HG03571 (cell line): ENCODE results near the gene OR3A2.
"Not testable (repeated sequence)": the region's sequence is repeated elsewhere in the genome, so short reads cannot be mapped to it uniquely, and the experiment has no call there.

Experiments used
- ATAC-seq: cut with Tn5 transposase; IDR thresholded peaks from one replicate; pipeline ENCODE4 v1.9.1; 2021; ENCODE audit not compliant: unreplicated experiment

Gene OR3A2

GRCh38 chr17:3295632-3296031 is 90.5 kb downstream of the OR3A2 start:
- ATAC-seq: no peak

DNA sequence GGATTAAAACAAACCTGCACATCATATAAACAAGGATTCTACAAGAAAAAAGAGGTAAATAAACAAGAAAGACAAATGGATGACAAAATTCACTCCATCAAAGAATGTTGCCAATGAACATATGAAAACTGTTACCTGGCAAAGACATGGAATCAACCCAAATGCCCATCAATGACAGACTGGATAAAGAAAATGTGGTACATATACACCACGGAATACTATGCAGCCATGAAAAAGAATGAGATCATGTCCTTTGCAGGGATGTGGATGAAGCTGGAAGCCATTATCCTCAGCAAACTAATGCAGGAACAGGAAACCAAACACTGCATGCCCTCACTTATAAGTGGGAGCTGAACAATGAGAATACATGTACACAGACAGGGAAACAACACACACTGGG is 92.6 kb downstream of the OR3A2 start:
- ATAC-seq: not testable (repeated sequence)

DNA sequence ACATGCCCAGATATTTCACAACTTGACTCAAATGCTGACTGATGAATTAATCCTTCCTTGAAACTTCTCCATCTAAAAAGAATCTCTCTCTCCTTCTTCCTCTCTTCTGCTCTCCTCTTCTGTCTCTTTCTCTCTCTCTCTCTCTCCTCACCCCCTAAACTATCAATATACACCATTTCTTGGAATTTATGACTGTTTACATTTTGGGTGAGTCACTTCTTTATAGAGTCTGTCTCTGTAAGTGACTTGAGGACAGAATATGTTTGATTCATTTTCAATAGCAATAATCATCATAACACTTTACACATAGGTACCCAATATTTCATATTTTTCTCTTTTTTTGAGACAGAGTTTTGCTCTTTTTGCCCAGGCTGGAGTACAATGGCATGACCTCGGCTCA is 103.2 kb downstream of the OR3A2 start:
- no peak for ATAC-seq

DNA sequence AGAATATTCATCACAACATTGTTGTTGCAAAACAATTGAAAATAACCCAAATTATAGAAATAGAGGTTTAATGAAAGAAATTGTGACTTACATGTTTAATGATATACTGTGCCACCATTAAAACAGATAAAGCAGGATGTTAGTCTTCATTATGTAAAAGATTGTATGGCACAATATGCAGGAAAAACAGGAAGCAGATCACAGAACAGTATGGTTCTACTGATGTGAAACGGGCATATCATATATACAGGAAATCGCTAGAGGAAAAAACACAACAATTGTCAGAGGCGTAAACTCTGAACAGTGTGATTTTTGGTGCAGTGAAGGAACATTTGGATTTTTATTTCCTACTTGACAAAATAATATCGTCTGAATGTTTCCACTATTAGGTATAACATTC is 110.0 kb downstream of the OR3A2 start:
- ATAC-seq: no peak

DNA sequence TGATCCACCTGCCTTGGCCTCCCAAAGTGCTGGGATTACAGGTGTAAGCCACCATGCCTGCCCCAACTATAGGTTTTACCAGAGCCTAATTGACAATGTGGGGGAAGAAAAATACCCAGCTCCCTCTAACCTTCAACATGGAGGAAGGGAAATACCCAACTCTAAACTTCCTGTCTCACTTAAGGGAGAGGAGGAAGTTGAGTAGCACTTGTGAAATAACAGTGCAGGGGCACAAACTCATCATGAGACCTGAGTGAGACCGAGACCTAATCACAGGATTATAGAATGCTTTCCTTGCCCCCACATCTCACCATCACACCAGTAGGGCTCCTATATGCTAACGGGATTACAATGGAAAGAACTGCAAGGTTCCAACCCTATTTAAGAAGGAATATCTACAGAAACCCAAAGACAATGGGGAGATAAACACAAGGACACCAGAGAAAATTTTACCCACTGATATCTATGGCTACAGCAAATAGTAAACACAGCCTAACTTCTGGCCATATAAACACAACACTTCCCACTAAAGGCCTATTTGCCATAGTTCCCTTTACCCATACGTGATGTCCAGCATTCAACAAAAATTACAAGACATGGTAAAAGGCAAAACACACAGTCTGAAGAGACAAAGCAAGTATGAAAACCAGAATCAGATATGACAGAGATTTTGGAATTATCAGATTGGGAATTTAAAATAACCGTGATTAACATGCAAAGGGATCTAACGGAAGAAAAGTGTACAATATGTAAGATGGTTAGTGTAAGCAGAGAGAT is 114.8 kb downstream of the OR3A2 start:
- no peak for ATAC-seq

- no peak for ATAC-seq
These were observed 125.5 kb downstream of the OR3A2 start for GRCh38 chr17:3260600-3260999.

DNA sequence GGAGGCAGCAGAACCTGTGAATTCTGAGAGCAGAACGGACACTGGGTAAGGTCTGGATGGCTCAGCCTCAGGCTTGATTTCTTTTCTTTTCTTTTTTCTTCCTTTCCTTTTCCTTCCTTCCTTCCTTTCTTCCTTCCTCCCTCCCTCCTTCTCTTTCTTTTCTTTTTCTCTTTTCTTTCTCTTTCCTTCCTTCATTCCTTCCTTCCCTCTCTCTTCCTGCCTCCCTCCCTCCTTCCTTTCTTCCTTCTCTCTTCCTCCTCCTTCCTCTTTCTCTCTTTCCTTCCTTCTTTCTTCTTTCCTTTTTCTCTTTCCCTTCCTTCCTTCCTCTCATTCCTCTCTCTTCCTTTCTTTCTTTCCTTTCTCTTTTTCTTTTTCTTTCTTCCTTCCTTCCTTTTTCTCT is 125.9 kb downstream of the OR3A2 start:
- no peak for ATAC-seq

- ATAC-seq: no peak
These were observed 129.5 kb downstream of the OR3A2 start for GRCh38 chr17:3256575-3256974.

GRCh38 chr17:3249013-3249412 is 137.1 kb downstream of the OR3A2 start:
- not testable (repeated sequence) for ATAC-seq

DNA sequence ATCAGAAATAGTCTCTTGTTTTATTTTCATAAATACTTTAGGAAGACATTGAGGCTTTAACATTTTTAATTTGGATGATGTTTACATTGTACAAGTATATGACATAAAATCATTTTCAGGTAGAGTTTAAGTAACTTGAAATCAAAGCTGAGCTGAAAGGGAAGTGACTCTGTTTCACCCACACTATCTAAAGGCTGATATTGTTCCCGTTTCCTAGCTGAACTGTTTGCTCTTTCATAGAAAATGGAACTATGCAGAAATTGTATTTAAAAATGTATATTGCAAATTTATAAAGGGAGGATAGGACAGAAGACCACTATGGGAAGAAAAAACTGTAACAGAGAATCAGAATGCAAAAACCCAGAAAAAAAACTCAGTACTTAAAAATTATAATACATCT is 141.3 kb downstream of the OR3A2 start:
- ATAC-seq: not testable (repeated sequence)

DNA sequence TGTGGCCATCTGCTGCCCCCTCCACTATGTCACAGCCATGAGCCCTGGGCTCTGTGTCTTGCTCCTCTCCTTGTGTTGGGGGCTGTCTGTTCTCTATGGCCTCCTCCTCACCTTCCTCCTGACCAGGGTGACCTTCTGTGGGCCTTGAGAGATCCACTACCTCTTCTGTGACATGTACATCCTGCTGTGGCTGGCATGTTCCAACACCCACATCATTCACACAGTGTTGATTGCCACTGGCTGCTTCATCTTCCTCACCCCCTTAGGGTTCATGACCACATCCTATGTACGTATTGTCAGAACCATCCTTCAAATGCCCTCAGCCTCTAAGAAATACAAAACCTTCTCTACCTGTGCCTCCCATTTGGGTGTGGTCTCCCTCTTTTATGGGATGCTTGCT is 145.1 kb downstream of the OR3A2 start:
- not testable (repeated sequence) for ATAC-seq

DNA sequence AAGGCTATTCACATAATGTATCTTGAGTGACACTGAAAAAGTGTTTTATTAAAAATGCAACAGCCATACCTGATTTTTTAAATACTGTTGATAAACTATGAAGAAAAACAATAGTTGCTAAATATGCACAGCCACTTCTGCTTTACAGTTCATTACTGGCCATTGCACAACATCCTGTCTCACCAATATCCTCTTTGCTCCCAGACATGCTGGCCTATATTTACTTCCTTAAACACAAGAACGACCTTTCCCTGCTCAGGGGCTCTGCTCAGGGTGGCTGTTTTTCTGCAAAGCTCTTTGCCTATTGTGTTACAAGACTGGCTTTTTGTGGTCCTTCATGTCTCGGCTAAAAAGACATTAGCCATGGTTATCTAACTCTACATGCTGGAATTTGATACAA is 147.4 kb downstream of the OR3A2 start:
- not testable (repeated sequence) for ATAC-seq

GRCh38 chr17:3232300-3232699 is 153.8 kb downstream of the OR3A2 start:
- ATAC-seq: not testable (repeated sequence)
